ENCODE measurements around the gene PSMB4.
"Not testable (repeated sequence)": the region's sequence is repeated elsewhere in the genome, so short reads cannot be mapped to it uniquely, and the experiment has no call there.

The PSMB4 gene

DNA sequence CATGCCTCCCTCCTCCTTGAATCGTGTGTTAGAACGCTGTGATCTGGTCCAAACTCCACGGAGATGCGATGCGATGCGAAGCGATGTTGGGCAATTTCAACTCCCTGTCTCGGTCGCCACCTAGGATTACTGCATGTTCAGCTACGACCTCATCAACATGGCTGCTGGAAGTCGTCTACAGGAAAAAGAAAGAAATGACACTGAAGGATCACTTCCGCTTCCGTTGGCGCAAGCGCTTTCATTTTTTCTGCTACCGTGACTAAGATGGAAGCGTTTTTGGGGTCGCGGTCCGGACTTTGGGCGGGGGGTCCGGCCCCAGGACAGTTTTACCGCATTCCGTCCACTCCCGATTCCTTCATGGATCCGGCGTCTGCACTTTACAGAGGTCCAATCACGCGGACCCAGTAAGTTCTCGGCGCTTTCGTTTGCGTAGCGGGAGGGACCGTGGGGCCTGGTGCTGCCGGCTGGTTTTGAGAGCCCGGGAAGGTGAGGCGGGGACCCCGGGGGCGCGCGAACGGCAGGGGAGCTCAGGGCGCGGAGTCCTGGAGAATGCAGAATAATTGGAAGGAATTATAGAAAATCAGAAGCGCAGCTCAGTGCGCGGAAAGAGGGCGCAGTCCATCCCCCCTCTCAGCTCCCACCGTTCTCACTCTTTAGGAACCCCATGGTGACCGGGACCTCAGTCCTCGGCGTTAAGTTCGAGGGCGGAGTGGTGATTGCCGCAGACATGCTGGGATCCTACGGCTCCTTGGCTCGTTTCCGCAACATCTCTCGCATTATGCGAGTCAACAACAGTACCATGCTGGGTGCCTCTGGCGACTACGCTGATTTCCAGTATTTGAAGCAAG, at the start of gene PSMB4:
TSS of gene PSMB4 (plus strand) at position 250 of the 848 bp plus-strand sequence. CDS start at position 265, 15 bp downstream.
- DNase-seq: peak; percentile 72 to 87

DNA sequence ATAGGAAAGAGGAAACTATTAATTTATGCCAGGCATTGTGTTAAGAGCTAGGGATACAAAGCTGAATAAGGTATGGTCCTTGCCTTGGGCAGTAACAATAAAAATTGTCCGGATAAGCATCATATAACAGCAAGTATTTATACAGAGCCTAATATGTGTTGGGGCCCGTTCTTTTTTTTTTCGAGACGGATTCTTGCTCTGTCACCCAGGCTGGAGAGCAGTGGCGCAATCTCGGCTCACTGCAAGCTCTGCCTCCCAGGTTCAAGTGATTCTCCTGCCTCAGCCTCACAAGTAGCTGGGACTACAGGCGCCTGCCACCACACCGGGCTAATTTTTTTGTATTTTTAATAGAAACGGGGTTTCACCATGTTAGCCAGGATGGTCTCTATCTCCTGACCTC, 49.0 kb upstream of the PSMB4 start:
- DNase-seq: not testable (repeated sequence)

DNA sequence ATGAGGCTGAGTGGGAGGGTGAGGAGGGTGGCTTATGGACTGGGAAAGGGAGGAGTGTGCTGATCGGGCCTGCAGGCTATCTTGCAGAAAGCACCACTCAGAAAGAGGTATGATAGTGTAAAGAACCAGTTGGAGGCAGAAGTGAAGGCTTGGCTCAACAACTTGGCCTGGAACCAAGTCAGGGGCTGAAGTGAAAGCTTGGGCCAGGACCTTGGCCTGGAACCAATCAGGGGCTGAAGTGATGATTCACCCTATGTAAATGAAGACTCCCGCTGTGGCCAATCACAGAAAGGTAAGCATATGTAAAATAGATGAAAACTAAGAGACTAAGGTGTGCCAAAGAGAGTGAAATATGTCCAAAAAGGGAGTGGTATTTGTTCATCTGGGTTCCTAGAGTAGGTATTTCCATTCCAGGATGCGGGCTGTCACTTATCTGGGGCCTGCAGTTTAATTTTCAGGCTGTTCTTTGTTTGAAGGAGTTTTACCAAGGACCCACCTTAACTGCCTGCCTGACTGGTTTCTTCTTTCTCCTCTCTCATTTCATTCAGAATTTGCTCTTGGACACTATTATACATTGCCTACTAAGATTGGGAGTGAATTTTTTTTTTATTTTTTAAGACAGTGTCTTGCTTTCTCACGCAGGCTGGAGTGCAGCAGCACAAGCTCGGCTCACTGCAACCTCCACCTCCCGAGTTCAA, 47.2 kb upstream of the PSMB4 start:
- peak; percentile 45 to 82 for DNase-seq

DNA sequence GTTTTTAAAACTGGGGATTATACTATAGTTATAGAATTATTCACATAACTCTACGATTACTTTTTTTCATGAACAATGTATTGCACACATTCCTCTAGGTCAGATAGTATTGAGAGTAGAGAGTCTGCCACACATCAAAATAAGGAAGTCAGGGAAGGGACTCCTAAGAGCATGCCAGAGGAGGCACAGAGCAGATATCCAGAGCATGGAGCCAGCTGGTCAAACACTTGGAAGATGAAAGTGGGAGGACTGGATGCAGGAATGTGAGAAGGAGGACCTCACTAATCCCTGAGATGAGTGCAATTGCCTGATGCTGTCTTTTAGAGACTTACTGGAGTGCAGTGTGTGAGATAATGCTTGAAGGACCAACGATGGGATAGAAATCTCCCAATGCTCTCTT, 42.7 kb upstream of the PSMB4 start:
- DNase-seq: no peak

DNA sequence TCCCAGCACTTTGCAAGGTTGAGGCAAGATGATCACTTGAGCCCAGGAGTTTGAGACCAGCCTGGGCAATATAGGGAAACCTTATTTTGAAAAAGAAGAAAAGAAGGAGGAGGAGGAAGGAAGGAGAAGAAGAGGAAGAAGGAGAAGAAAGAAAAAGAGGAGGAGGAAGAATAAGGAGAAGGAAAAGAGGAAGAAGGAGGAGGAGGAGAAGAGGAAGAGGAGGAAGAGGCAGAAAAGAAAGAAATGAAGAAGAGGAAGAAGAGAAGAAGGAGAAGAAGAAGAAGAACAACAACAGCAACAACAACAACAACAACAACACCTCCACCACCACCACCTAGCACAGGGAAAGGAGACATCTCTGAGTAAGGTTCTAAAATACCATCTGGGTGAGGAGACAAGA, 37.5 kb upstream of the PSMB4 start:
- DNase-seq: no peak

DNA sequence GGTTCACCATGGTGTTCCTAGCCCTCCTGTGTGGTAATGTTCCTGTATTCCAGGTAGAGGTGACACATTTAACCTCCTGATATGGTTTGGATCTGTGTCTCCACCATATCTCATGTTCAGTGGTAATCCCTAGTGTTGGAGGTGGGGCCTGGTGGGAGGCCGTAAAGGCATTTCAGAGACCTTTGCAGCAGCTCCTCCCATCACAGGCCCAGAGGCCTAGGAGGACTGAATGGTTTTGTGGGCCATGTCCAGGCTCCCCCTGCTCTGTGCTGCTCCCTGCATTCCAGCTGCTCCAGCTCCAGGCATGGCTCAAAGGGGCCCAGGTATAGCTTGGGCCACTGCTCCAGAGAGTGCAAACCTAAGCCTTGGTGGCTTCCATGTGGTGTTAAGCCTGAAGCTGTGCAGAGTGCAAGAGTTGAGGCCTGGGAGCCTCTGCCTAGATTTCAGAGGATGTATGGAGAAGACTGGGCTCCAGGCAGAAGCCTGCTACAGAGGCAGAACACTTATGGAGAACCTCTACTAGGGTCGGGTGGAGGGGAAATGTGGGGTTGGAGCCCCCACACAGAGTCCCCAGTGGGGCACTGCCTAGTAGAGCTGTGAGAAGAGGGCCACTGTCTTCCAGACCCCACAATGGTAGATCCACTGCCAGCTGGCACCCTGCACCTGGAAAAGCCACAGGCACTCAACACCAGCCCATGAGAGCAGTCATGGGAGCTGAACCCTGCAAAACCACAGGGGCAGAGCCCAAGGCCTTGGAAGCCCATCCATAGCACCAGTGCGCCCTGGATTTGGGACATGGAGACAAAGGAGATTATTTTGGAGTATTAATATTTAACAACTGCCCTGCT, 36.8 kb upstream of the PSMB4 start:
- DNase-seq: no peak

DNA sequence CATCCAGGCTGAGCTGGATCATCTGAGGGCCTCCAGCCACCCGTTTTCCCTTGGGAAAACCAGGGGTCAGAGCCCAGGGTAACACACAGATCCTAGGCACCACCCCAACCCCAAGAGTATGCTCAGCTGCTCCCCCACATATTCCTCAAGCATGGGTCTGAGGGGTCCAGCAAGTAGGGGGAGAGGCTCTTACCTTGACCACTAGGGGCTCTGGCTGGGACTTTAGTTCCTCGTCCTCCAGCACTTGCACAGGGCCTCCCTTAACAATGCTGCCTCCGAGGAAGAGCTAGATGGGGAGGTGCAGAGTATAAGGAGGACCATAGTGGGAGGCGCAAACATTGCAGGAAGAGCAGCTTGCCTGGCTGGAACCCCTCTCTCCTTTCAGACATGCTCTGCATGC, 34.4 kb upstream of the PSMB4 start:
- no peak for DNase-seq

DNA sequence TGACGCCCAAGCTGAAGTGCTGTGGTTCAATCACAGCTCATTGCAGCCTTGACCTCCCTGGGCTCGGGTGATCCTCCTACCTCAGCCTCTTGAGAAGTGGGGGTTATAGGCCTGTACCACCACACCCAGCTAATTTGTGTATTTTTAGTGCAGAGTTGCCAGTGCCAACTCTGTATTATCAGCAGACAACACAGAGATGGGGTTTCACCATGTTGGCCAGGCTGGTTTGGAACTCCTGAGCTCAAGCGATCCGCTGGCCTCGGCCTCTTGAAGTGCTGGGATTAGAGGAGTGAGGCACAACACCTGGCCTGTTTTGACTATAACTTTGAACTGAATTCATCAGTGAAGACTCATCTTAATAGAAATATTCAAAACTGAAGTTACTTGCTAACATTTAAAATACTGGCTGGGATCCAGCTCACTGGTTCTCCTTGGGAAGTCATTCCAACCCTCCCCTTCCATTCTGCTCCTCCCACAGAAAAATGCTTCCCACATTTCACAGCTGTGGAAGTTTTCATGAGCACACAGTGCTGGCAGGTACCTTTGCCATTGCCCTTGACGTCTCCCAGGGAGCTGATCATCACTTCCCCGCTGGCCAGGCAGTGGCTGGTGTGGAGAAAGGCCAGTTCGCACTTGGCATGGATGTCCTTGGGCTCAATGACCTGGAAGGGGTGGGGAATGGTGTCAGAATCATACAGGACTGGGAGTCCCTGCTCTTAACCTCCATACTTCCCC, 31.5 kb upstream of the PSMB4 start:
- no peak for DNase-seq

DNA sequence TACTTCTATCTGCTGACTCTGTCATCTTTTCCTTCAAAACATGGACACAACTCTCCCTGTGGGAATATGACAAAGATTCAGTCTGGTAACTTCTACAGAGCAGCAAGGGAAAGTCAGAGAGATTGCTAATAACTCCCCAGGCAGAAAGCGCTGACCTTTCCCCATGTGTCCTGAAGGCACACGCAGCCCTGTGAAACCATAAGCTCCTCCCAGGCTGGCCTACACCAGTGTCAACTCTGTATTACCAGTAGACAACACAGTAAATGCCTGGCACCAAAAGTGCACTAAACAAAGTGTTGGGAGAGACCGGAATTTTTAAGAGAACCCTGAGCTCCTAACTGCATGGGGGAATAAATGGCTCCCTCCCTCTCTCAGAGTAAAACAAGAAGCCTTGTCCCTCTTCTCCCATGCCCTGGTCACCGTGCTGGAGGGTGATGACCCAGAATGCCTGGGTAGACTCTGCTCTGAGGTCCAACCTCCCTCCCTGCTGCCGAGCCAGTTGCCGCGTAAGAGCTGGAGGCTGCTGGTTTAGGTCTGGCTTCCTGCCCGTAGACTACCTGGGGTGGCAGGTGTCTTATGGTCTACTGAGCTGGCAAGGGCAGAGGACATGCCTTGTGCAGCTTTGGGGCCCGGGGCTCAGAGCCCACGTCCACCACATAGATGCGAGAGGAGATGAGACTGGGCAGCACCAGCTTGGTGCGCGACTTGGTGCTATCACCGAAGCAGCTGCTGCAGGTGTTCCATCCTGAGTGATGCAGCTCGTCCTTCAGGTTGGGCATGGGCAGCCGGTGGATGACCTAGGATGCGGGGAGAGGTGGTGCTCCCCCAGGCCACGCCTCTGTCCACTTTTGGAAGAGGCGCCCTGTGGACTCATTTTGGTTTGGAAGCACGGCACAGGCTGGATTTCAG, 30.7 kb upstream of the PSMB4 start:
- no peak for DNase-seq

DNA sequence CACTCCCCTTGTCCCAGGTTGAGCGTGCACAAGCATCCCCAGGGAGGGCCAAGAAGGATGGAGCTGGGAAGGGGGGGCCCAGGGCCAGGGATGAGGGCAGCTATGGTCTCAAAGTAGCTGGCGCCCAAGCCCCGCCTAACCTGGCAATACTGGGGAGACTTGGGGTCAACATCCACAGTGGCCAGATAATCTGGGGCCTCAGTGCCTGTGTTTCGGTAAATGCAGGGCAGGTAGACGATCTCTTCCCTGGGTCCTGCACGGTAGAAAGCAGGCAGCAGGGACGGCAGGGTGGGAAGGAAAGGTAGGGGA, 30.1 kb upstream of the PSMB4 start:
- no peak for DNase-seq

DNA sequence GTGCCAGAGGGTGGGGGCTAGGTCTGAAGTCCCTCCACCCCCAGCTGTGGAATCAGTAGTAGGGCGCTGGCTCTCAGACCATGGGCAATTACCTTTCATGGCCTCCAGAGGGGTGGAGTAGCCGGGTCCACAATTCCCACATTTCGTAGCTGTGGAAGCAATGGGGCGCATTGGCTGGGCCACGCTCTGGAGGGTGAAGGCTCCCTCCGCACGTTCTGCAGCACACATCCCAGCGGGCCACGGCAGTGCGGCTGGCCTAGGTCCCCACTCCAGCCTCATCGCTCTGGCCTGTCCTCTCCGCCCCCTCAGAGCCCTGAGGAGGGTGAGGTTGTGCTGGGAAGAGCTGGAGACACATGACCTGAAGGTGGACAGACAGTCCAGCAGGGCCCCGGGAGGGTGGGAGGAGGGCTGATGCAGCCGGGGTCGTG, 29.7 kb upstream of the PSMB4 start:
- DNase-seq: no peak

DNA sequence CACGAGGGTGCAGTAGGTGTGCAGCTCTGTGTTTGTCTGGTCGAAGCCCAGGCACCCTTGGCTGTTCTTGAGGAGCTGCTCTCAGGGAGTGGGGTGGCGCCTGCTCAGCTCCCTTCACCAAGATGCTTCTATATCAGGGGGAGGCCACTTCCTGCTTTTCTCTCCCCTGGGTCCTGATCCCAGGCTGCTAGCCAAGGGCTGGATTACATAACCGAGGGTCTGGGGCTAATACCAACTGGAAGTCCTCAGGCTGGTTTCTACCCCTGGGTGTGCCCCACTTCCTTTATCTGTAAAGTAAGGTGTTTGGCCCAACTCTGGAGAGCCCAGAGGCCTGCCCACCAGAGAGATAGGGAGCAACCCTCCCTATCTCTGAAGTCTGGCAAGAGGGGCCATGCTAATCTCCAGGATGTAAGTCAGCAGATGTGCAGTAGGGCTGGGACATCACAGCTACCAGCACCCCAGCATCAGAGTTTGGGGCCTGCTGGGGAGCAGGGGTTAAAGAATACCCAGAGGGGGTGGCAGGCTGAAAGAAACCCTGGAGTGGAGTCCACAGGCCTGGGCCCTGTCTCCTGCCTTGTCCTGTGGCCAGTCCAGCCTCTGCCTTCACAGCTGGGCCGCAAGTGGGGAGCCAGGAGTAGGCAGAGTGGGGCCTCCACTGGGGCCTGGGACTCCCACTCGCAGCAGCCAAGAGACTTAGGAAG, 29.0 kb upstream of the PSMB4 start:
- no peak for DNase-seq

DNA sequence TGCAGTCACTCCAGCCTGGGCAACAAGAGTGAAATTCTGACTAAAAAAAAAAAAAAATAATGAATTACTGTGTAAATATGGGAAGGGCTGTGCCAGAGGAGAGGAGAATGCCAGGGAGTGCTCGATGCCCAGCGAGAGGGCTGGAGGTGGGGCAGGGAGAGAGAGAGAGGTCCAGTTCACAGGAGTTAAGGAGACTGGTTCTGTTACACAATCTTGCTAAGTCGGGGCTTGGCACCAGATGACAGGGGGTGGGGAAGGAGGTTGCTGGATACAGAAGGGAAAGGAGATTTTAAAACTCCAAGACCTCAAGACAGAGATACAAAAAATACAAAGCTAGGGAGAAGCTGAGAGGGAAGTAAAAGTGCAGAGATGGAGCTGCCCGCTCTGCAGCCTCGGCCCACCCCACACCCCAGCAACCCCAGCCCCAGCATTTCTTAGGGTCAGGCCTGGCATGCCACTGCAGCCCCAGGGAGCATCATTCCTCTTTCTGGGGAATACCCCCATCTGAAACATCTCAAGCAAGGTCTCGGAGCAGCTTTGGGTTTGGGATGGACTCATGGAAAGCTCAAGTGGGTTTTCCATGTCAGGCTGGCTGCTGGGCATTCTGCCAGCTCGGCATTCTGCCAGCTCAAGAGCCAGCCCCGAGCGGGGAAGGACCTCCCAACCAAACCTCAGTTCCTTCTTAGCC, 27.9 kb upstream of the PSMB4 start:
- DNase-seq: peak; percentile 52 to 92

DNA sequence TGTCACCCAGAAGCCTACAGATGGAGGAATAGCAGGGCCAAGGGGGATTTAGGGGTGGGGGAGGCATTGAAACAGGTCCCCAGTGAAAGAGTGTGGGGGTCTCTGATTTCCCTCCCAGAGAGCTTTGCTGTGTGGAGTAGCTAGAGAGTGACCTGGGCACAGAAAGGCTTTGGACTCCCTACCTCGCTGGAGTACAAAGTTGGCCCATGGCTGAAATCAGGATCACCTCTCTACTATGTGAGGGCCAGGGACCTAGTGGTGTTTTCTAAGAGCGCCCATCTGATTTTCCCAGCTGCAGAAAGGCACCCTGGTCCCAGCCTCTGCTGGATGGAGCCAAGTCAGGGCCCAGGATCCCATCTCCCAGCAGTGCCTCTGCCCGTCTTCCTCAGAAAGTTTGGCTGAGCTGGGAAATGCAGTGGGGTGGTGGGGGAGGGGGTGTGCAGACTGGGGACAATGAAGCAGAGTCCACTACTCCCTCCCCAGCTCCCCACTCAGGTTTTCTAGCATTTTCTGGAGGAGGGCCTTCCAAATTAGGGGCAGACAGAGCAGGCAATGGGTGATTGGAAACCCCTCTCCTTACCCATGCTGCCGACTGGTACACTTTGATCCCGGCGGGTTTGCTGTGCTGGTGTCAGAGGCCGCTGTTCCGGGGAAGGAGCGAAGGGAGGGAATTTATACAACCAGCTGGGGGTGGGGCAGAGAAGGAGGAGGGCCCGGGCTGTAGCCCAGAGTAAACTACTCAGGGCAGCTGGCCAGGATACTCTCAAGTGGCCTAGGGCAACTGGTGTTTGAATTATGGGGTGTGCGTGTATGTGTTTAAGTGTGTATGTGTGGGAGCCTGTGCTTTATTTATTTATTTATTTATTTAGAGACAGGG, 27.1 kb upstream of the PSMB4 start, which contains the start of gene SELENBP1:
TSS of gene SELENBP1 (minus strand) at position 648 of the 877 bp plus-strand sequence. CDS start at position 584, 64 bp downstream.
- peak; percentile 31 to 73 for DNase-seq

DNA sequence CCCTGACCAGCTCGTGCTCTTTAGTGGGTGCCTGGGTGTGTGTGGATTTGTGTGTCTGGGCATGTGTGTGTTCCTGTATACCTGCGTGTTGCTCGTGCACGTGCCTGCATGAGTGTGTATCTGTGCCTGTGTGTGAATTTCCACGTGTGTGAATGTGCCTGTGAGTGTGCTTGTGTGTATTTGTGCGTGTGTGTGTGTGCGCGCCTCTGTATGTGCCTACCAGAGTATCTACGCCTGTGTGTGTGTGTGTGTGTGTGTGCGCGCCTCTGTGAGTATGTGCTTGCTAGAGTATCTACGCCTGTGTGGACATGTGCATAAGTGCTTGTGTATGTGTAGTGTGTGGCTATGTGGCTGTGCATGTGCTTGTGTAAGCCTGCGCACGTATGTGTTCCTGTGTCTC, 26.2 kb upstream of the PSMB4 start:
- no peak for DNase-seq

DNA sequence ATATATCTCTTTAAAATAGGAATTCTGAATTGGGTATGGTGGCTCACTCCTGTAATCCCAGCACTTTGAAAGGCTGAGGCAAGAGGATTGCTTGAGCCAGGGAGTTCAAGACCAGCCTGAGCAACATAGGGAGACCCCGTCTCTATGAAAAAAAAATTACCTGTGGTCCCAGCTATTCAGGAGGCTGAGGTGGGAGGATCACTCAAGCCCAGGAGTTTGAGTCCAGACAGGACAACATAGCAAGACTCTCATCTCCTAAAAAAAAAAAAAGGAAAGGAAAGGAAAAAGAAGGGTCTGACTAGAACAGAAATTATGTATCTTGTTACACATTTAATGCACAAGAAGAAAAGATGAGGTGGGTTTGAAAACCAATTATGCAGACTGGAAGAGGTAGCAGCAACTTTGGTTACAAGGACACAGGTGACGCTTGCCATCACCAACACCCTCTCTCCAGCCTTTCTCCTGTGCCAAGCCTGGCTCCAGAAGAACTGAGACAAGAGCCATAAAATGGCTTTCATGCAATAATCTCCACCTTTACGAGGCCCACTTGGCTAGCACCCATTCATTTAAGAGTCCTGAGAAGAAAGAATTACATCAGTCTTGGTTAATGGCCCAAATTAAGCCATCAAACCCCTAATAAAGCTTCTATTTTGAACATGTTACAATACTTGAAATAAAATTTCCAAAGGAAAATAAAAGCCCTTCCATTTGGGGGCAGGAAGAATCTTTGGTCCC, 22.1 kb upstream of the PSMB4 start:
- no peak for DNase-seq

DNA sequence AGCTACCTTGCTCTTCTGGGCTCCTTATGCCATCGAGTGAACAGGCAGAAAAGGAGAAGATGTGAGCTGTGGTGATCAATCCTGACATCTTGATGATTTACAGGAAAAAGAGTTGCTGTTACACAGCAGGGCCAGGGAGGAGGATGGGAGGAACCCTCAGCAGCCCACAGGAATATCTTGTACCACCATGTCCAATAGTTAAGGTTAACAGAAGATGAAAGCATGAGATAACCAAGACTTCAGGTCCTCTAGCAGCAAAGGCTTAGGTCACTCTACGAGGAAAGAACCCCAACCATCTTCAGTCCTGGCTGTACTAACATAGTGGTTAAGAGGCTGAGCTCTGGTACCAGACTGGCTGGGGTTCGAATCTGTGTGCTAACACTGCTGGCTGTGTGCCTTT, 14.8 kb upstream of the PSMB4 start:
- DNase-seq: no peak

DNA sequence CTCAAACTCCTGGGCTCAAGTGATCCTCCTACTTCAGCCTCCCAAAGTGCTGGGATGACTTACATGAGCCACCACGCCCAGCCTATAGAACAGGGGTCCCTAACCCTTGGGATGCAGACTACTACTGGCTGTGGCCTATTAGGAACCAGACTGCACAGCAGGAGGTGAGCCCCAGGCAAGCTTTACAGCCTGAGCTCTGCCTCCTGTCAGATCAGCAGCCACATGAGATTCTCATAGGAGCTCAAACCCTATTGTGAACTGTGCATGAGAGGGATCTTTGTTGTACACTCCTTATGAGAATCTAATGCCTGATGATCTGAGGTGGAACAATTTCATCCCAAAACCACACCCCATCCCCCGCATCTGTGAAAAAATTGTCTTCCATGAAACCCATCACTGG, 13.4 kb upstream of the PSMB4 start:
- DNase-seq: no peak
